GM12892 (cell line): ENCODE measurements around the gene ZSCAN2.

ENCODE experiments used
- POLR2A ChIP-seq: IDR thresholded peaks from 2 replicates; pipeline ENCODE4 v1.6.1; 2011; ENCODE audit warnings: low read depth, low read length, control low read depth
- POLR2AphosphoS5 ChIP-seq: IDR thresholded peaks from 2 replicates; pipeline ENCODE4 v1.6.1; 2011; ENCODE audit warnings: low read depth, low read length, control low read depth

- TF ChIP-seq POLR2A (no peak), POLR2AphosphoS5 (no peak)
These were observed 59.3 kb downstream of the ZSCAN2 start for GRCh38 chr15:84659904-84660781.
